ENCODE results near the gene EEF2K. TPM values are rescaled to one million over a fixed set of nuclear protein-coding genes. Genes with fewer than 3 reads are reported as not detected.

EEF2K gene
- total RNA-seq, 4 donors from 2014 or later: 15.6 to 21.3 (median 19.9) TPM

DNA sequence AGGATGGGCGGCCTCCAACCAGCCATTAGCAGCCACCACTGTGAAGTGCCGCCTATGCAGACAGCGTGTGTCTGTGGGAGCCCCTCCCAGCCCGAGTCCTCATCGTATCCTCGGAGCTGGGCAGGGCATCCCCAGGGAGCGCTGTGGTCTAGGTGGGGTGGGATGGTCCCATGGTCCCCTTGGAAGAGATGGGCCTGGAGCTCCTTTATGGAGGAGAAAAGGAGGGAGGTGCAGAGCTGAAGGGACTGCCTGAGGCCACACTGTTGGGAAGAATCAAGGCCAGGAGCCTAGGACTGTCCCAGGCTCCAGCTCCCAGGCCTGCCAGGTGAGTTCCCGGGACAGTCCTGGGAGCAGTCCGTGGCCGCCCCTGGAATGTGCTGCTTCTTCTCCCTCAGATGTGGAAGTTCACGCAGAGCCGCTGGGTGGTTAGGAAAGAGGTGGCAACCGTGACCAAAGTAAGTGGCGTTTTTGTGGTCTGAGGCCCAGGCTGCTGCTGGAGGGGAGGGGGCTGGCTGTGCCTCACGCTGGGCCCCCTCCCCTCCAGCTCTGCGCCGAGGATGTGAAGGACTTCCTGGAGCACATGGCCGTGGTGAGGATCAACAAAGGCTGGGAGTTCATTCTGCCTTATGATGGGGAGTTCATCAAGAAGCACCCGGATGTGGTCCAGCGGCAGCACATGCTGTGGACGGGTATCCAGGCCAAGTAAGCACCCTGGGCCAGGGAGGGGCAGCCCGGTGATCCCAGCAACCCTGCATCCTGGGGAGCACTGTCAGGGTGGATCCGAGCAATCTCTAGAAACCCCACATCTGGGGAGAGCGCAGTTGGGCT is 118.1 kb downstream of the EEF2K start:
- Histone ChIP-seq H3K27ac (no peak overlapping the region), H3K36me3 (peaks cover 59 to 67% of the 10 kb centered on the region in 2 donors)

DNA sequence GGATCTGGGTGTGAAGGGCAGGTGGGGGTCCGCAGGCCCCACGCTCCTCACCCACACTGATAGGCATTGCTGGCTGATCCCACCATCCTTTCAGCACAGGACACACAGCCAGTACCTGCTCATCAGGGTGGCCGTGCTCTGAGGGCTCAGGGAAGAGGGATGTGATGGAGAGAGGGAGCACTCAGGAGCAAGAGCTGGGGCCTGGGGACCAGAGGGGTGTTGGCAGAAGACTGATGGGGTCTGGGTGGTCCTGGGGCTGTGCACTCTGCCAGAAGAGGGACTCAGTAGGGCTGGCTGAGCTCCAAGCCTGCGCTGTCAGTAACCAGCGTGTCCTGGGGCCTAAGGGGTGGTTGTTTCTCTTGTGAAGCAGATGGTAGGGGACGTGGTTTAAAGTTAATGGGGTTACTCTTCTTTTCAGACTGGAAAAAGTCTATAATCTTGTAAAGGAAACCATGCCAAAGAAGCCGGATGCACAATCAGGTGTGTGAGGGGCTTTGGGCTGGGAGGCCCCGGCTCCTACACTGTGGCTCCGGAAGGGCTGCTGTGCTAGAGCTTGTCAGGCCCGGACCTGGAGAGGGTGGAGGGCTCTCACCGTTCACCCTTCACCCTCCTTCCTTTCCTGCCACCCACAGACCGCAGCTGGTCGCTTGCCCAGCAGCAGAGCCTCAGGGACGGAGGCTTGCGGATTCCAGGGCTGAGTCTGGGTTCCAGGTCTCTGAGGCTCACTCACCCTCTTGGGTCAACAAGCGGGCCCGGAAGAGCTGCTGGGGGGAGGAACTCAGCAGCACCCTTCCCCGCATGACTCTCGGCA is 118.9 kb downstream of the EEF2K start:
- H3K36me3 ChIP-seq: peaks cover 53 to 65% of the 10 kb centered on the region in 2 donors
- no peak for TF ChIP-seq POLR2A (IDR thresholded peaks at IDR 0.05)
- TF ChIP-seq, protein P1, sequence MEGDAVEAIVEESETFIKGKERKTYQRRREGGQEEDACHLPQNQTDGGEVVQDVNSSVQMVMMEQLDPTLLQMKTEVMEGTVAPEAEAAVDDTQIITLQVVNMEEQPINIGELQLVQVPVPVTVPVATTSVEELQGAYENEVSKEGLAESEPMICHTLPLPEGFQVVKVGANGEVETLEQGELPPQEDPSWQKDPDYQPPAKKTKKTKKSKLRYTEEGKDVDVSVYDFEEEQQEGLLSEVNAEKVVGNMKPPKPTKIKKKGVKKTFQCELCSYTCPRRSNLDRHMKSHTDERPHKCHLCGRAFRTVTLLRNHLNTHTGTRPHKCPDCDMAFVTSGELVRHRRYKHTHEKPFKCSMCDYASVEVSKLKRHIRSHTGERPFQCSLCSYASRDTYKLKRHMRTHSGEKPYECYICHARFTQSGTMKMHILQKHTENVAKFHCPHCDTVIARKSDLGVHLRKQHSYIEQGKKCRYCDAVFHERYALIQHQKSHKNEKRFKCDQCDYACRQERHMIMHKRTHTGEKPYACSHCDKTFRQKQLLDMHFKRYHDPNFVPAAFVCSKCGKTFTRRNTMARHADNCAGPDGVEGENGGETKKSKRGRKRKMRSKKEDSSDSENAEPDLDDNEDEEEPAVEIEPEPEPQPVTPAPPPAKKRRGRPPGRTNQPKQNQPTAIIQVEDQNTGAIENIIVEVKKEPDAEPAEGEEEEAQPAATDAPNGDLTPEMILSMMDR (IDR thresholded peaks at IDR 0.05): no peak
- H3K9me3 ChIP-seq: no peaks in the 10 kb centered on the region
- no peaks in the 10 kb centered on the region for H3K4me1 ChIP-seq
- intact Hi-C loops (cut with DNase I): no loop called here
- 86 to 91% methylated on average over 14 to 18 of the region's 19 CpGs for WGBS, 2 donors
- H3K4me3 ChIP-seq (replicated peaks in 1 of 3): no peak overlapping the region
- H3K27ac ChIP-seq: no peak overlapping the region
- no peak for DNase-seq
- no peaks in the 10 kb centered on the region for H3K27me3 ChIP-seq

More for the DNA sequence above, 118.1 kb downstream of the EEF2K start:
- Histone ChIP-seq H3K27me3 (no peaks in the 10 kb centered on the region), H3K4me3 (replicated peaks in 1 of 3) (no peak overlapping the region), H3K9me3 (no peaks in the 10 kb centered on the region), H3K4me1 (no peaks in the 10 kb centered on the region)
- no peak for TF ChIP-seq POLR2A (IDR thresholded peaks at IDR 0.05)
- TF ChIP-seq, protein P1 (IDR thresholded peaks at IDR 0.05): no peak
- WGBS, 2 donors: 93 to 96% methylated on average over 13 to 22 of the region's 24 CpGs
- no peak for DNase-seq
- intact Hi-C loops (cut with DNase I): no loop called here

DNA sequence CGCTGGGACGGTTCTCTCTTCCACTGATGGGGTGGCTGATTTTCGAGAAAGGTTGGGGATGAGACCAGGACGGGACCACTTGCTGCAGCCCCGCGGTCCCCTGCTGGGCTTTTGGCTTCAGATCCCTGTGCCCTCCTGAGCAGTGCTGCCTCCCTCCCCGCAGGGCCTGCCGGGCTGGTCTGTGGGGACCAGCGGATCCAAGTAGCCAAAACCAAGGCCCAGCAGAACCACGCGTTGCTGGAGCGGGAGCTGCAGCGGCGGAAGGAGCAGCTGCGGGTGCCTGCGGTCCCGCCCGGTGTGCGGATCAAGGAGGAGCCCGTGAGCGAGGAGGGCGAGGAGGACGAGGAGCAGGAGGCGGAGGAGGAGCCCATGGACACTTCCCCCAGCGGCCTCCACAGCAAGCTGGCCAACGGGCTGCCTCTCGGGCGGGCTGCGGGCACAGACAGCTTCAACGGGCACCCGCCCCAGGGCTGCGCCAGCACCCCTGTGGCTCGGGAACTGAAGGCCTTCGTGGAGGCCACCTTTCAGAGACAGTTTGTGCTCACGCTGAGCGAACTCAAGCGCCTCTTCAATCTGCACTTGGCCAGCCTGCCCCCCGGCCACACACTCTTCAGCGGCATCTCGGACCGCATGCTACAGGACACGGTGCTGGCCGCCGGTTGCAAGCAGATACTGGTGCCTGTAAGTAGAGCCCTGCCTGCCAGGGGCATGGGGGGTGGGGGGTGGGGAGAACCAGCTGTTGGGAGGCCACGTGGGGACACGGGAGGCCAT is 119.7 kb downstream of the EEF2K start:
- H3K36me3 ChIP-seq: peaks cover 53 to 58% of the 10 kb centered on the region in 2 donors
- TF ChIP-seq, protein P1 (IDR thresholded peaks at IDR 0.05): no peak
- TF ChIP-seq POLR2A (IDR thresholded peaks at IDR 0.05): no peak
- intact Hi-C loops (cut with DNase I): no loop called here
- no peaks in the 10 kb centered on the region for H3K9me3 ChIP-seq
- 94 to 95% methylated on average over 38 to 46 of the region's 46 CpGs for WGBS, 2 donors
- no peak for DNase-seq
- no peak overlapping the region for H3K27ac ChIP-seq
- no peaks in the 10 kb centered on the region for H3K27me3 ChIP-seq
- no peak overlapping the region for H3K4me3 ChIP-seq (replicated peaks in 1 of 3)
- H3K4me1 ChIP-seq: no peaks in the 10 kb centered on the region

DNA sequence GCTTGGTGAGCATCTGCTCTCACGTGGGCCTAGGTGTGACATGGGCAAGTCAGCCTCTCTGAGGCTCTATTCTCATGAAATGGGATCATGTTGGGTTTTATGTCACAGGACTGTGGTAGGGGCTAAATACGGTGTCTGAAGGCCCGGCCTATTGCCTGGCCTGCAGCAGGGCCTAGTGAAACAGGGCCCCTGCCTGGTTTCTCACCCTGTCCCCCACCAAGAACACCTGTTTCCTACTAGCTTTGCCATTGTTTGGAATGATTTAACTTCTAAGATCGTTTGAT is 120.2 kb downstream of the EEF2K start:
- intact Hi-C loops (cut with DNase I): no loop called here
- Histone ChIP-seq H3K4me3 (replicated peaks in 1 of 3) (no peak overlapping the region), H3K9me3 (no peaks in the 10 kb centered on the region), H3K4me1 (no peaks in the 10 kb centered on the region), H3K27me3 (no peaks in the 10 kb centered on the region), H3K36me3 (peaks cover 56 to 58% of the 10 kb centered on the region in 2 donors), H3K27ac (no peak overlapping the region)
- TF ChIP-seq, protein P1 (IDR thresholded peaks at IDR 0.05): no peak
- TF ChIP-seq POLR2A (IDR thresholded peaks at IDR 0.05): no peak
- no peak for DNase-seq
- WGBS, 2 donors: 80 to 91% methylated on average over 3 to 4 of the region's 4 CpGs

Data from thyroid gland (tissue), 4 donors.